GM19467 (cell line): Measurements from ENCODE around the gene CACNG1.
"Not testable (repeated sequence)": the region's sequence is repeated elsewhere in the genome, so short reads cannot be mapped to it uniquely, and the experiment has no call there.

Experiments
- ATAC-seq: cut with Tn5 transposase; IDR thresholded peaks from one replicate; pipeline ENCODE4 v1.9.1; 2021; ENCODE audit warnings: mild to moderate bottlenecking, moderate library complexity; ENCODE audit not compliant: unreplicated experiment

CACNG1 gene

DNA sequence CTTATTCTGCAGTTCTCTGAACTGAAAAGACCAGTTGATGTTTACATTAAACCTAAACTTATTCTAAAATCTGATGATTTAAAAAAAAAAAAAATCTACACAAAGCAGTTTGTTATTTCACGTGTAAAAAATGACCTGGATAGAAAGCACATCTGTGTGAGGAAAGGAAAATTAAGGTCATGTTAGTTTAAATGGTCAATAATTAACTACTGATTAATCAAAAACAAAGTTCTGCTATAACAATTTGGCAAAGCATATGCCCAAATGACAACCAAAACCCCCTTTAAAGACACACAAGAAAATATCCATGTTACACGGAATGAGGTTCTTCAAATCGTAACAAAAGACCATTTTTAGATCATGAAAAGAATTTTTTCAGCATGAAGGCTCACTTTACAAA is 30.4 kb downstream of the CACNG1 start:
- no peak for ATAC-seq

GRCh38 chr17:67076290-67076689 is 31.9 kb downstream of the CACNG1 start:
- no peak for ATAC-seq

DNA sequence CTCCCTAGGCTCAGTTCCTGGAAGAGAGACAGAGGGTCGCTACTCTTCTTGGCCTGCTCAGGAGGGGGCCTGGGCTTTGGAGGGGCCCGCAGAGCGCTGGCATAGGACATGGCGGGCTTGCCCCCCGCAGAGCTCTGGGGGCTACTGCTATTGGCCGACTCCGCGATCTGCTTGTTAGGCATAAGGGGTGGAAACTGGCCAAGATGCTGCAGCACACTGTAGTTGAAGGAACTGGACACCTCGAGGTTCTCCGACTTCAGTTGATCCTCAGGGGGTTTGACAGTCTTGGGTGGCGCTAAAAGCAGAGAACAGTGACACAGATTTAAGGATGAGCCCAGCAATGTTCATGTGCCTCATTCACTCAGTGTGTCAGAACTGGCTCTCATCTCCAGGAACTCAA is 33.9 kb downstream of the CACNG1 start:
- no peak for ATAC-seq

DNA sequence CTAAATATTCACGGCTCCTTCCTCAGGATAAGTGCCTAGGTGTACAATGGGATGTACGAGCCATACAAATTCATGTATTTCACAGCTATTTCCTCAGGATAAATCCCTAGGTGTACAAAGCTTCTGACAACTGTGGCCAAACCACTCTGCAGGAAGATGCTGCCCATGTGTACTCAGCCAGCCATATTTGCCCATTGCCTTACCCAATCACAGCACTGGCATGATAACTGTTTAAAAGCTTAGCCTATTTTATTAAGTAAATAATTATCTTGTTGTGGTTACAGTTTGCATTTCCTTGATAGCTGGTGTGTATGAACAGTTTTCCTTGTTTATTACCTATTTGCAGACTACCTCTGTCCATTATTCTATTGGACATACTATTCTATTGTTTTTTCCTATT is 35.1 kb downstream of the CACNG1 start:
- no peak for ATAC-seq

DNA sequence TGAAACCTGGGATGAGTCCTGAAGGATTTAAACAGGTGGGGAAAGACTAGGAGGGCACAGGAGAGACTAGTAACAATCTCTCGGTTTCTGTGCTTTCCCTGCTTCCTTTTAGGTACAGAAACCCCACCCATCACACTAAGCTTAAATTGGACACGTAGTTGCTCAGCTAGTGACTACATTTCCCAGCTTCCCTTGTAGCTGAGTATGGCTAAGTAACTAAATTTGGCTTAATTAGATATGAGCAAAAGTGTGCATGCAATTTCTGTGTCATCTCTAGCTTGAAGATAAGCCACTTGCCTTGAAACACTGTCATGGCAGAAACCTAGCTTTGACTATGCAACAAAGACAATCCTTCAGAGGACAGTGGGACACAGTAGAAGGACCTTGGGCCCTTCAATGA is 36.5 kb downstream of the CACNG1 start:
- ATAC-seq = no peak

DNA sequence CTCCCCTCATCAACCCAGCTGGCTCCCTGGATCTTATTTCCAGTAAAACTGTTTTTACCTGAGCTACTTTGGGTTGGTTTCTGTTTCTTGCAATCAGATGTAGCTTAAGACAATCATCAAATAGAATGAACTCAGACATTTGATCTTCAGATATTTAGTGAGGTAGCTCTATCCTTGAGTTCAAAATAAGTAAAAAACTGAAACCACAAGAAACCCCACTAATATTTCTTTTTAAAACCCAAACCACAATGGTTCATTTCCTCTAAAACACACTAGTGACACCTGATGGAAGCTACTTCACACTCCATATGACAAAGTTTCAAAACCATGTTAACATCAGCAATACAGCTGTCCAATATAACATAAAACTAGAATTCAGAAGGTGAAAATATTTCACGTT is 37.8 kb downstream of the CACNG1 start:
- ATAC-seq = peak; percentile 62

GRCh38 chr17:67085406-67085805 is 41.1 kb downstream of the CACNG1 start:
- ATAC-seq = no peak

- no peak for ATAC-seq
Measured at GRCh38 chr17:67088639-67089038, 44.3 kb downstream of the CACNG1 start.

- no peak for ATAC-seq
Measured at GRCh38 chr17:67090341-67090740, 46.0 kb downstream of the CACNG1 start.

DNA sequence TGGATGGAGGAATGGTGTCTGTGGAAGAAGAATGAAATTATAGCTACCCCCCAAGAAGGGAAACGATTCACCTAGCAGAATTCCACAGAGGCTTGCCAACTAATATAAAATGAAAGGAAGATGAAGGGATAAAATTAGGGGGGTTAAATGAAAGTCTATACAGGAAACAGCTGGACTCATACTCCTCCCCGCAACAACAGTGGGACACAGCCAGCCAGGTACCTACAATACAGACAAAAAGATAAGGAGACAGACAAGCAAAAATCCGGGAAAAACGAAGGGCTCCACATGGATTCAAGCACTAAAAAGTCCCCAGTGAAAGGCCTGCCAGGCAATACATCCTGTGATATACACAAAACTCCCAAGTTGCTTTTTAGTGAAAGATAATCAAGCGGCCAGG is 47.9 kb downstream of the CACNG1 start:
- ATAC-seq = no peak

GRCh38 chr17:67092710-67093109 is 48.4 kb downstream of the CACNG1 start:
- ATAC-seq = not testable (repeated sequence)

DNA sequence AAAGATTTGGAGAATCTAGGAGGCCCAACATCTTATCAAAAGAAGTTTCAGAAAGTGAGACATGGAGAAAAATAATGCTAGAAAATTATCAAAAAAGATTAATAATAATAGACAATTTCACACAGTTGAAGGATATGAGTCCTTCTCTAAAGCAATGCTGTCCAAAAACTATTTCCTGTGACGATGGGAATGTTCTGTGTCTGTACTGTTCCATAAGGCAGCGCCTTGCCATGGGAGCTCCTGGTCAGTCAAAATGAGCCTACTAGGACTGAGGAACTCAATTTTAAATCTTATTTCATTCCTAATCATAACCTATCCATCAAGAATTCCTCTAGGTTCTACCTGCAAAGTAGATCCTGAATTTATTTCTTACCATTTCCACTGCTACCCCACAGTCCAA is 49.0 kb downstream of the CACNG1 start:
- ATAC-seq = no peak

GRCh38 chr17:67095291-67095690 is 50.9 kb downstream of the CACNG1 start:
- ATAC-seq = not testable (repeated sequence)

GRCh38 chr17:67095803-67096202 is 51.4 kb downstream of the CACNG1 start:
- ATAC-seq = no peak

GRCh38 chr17:67096609-67097008 is 52.3 kb downstream of the CACNG1 start:
- no peak for ATAC-seq

GRCh38 chr17:67098006-67098405 is 53.7 kb downstream of the CACNG1 start:
- no peak for ATAC-seq

DNA sequence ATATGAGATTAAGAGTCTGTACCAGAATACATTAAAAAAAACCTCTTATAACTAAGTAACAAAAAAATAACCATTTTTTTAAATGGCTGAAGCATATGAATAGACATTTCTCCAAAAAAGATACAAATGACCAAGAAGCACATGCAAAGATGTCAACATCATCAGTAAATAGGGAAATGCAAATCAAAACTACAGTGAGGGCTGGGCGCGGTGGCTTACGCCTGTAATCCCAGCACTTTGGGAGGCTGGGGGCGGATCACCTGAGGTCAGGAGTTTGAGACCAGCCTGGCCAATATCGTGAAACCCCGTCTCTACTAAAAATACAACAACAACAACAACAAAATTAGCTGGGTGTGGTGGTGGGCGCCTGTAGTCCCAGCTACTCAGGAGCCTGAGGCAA is 60.3 kb downstream of the CACNG1 start:
- not testable (repeated sequence) for ATAC-seq

GRCh38 chr17:67105213-67105612 is 60.9 kb downstream of the CACNG1 start:
- no peak for ATAC-seq
